HT1080 (cell line): ENCODE data around the gene HDAC4. TPM values are rescaled to one million over a fixed set of nuclear protein-coding genes. Genes with fewer than 3 reads are reported as not detected.

Experiments
- DNase-seq: peaks from one replicate; pipeline ENCODE4 v3.0.0-alpha.2; 2015; ENCODE audit warnings: low read depth
- total RNA-seq: library from RNA; depleted of rRNA; stranded (reverse); fragments of >200 nt; shearing (Covaris generic); gene quantifications from 2 replicates; pipeline ENCODE4 v1.2.3, GENCODE V29; 2014

HDAC4 gene
- total RNA-seq, 1 experiment from 2014 or later = 2.8 TPM

- no peak for DNase-seq
Measured at GRCh38 chr2:239271882-239272281, 128.9 kb downstream of the HDAC4 start.

DNA sequence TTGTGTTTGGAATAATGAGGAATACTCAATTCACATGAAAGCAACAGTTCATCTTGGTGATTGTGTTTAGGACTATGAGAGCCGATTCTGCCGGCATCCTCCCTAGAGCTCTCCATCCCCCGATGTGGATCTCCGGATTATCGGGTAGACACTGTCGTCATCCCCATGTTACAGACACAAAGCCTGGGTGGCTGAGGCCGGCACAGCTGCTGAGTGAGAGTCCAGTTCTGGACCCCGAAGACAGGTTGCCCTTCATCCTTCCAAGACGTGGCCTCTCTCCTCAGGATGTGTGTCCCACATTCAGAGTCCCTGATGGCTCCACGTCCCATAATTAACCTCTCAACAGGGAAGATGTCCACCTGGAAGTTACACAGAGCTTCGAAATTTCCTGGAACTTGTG is 129.3 kb downstream of the HDAC4 start:
- no peak for DNase-seq

GRCh38 chr2:239269916-239270315 is 130.9 kb downstream of the HDAC4 start:
- DNase-seq = no peak

GRCh38 chr2:239269173-239269885 is 131.5 kb downstream of the HDAC4 start:
- DNase-seq = no peak

DNA sequence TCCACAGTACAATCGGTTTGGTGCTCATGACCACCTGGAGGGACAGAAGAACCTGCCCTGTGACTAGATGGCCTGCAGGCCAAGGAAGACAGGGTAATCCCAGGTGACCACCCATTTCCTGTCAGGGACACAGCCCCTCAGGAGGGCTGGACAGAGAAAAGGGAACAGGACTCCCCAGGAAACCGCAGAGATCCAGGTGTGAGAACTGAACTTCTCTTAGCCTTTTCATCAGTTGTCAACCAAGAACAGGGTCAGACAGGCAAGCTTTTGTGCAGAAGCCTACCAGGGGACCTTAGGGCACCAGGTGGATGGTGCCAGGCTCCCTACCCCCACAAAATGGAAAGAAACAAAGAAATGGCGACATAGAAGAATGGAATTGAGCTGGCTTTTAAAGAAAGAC is 132.3 kb downstream of the HDAC4 start:
- no peak for DNase-seq

- DNase-seq = no peak
Measured at GRCh38 chr2:239268082-239268481, 132.7 kb downstream of the HDAC4 start.

GRCh38 chr2:239267288-239267951 is 133.4 kb downstream of the HDAC4 start:
- peak; percentile 85 for DNase-seq

- no peak for DNase-seq
Measured at GRCh38 chr2:239266779-239267287, 134.0 kb downstream of the HDAC4 start.

DNA sequence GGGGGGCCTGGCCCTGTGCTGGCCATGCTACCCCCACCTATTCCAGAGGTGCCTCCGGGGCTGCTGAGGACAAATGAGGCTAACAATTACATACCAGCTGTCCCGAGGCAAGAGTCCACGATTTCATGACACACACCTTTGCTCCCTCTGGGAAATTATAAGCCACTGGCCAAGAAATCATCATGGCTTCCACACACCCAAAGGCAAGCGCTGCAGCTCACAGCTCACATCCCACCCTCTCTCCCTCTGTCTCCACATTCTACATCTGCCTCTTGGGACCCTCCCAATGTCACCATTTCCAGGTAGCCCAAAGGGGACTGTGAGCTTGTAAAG is 134.4 kb downstream of the HDAC4 start:
- DNase-seq = no peak

GRCh38 chr2:239265681-239266433 is 135.0 kb downstream of the HDAC4 start:
- DNase-seq = no peak

GRCh38 chr2:239264838-239265651 is 135.8 kb downstream of the HDAC4 start:
- DNase-seq = no peak

- DNase-seq = no peak
Measured at GRCh38 chr2:239264492-239264837, 136.4 kb downstream of the HDAC4 start.

- no peak for DNase-seq
Measured at GRCh38 chr2:239263669-239264491, 136.9 kb downstream of the HDAC4 start.

GRCh38 chr2:239263231-239263630 is 137.6 kb downstream of the HDAC4 start:
- DNase-seq = no peak

DNA sequence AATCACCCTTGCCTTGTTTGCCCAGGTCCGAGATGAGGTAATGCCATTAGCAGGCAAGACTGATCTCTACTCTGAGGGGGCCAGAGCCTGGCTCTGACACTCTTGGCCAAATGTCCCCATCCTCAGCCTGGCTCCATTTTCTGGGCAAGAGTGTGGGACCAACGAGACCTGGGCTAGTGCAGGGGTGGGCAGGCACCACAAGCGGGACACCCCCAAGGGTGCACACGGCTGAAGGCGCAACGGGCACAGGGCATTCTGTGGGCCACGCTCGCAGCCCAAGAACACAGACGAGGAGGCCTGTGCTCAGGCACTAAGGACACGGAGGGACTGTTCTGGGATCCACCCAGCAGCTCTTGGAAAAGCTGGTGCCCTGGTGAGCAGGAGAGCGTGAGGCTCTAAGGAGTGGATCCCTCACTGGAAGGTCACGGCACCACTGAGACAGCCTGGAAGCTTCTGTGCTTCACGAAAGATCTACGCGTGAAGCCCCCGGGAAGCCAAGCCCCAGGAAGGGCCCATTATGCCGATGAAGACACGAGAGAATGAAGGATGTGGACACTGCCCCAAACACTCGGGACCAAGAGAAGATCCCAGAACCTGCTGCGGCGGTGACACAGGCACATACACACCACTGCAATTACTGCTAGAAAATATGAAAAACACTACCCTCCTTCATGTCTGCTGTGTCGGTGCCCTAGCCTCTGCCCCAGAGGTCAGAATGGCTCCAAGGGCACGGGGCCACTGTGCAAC is 138.2 kb downstream of the HDAC4 start:
- DNase-seq = no peak

DNA sequence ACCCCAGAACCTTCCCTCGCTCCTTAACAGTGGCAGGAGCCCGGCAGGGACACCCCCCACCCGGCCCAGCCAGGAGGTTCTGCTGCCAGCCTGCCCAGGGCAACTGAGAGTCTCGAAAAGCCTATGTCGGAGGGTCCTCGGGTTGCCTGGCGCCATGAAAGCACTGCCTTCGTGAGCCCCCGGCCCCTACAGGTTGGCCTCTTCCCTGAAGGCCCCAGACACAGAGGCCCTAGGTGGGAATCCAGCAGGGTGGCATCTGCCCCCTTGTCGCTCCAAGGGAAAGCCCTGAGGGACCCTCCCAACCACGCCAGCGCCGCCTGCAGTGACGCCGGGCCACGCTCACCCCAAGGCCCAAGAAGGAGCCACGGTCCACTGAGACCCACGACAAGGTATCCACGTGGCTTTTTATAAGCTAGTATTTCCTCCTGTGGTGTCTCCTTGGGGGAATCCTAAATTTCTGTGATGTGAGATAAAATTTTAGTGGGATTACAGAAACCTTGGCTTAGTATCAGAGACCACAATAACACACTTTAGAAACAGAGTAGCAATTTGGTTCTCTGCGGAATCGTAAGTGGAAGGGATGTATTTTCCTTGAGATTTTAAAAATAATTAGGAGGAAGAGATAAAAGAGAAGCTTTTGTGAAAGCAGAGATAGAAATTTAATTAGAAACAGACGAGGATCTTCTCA is 138.9 kb downstream of the HDAC4 start:
- DNase-seq = no peak

DNA sequence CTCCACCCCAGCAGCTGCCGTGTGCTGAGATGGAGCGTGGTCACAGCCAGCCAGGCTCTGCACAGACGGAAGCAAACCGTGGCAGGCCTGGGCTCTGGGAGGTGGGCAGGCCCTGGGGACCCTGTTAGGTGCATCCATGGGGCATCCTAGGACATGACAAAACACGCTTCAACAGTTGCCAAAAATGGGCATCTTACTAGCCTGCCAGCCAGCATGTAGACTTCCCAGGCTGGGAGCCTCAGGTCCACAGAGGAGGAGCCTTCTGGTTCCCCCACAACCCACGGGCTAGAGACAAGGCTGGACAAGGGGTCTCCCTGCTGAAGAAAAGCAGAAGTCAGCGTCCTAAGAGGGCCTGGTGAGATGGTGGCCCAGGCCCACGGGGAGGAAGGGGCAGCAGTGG is 139.5 kb downstream of the HDAC4 start:
- DNase-seq = no peak

DNA sequence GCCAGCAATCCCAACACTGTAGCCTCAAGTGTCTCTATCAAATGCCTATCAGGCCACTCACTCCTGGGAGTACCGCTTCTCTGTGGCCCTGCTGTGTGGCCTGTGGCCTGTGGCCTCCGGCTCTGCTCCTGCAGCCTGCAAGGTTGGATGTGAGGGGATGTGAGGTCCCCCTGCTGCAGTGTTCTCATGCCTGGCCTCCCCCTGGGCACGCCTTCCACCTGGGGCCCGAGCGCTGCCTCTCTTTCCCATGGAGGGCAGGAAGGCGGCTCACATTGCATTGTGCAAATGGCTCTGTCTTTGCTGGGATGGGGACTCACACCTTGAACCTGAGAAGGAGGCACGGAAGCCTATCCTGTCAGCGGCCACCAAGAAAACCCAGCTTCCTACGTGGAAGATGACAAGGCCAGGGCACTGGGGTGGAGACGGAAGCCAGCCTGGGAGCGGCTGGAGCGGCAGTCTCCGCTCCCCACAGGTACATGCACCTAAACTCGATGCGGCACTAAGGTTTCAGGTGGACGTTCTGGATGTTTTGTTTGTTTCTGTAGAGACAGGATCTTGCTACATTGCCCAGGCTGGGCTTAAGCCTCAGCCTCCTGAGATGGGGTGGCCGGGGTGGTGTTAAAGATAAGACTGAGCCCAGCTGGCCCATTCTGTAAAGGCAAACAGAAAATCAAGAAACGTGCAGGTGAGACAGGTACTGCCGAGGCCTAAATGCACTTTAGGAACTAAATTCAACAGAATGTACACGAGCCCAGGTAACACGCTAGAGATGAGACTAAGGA is 140.1 kb downstream of the HDAC4 start:
- no peak for DNase-seq
